ENCODE data around the gene SMCO1.
A peak's percentile ranks its signal among the peaks of the same experiment; 100 is the strongest.
"Not testable (repeated sequence)": the region's sequence is repeated elsewhere in the genome, so short reads cannot be mapped to it uniquely, and the experiment has no call there.

SMCO1 gene

GRCh38 chr3:196477678-196478077 lies 37.5 kb downstream of the SMCO1 start:
- no peak for DNase-seq (ENCODE audit: low spot score)
- TF ChIP-seq CTCF (IDR thresholded peaks at IDR 0.05; ENCODE audit: extremely low read depth, missing control alignments) = no peak

DNA sequence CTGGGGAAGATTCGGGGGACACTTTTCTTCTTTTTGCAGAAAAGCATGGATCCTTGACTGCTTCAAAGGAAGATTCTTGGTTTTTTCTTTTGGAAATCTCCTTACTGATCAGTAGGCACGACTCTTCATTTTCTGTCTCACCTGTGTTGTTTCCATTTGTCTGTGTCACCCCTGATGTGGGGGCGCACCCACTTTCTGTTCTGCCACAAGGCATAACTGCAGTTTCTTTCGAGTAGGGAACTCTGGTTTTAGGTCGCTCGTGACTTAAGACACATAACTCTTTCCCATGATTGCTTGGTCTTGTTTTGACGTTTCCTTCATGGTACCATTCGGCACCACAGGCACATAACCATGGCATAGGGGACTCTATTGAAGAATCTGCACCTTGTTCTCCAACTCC lies 42.9 kb downstream of the SMCO1 start:
- no peak for DNase-seq (ENCODE audit: low spot score)
- TF ChIP-seq CTCF (IDR thresholded peaks at IDR 0.05; ENCODE audit: extremely low read depth, missing control alignments) = no peak

DNA sequence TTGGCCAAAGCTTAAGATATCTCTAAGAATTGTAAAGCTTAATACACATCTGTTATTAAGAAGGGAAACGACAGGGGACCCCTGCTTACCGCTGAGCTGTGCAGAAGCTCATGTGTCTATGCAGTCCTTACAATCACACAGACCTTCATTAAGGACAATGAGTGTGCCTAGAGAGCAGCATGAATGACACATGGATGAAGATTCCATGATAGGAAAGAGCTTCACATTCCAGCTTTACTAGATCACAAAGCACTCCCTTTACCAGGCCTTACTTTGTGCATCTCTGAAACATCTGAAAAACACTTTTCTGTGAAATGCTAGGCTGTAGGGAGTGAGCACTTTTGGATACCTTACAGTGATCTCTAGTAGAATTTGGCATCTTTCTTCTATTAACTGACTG lies 43.6 kb downstream of the SMCO1 start:
- no peak for DNase-seq (ENCODE audit: low spot score)
- TF ChIP-seq CTCF (IDR thresholded peaks at IDR 0.05; ENCODE audit: extremely low read depth, missing control alignments) = no peak

GRCh38 chr3:196470182-196470581 lies 45.0 kb downstream of the SMCO1 start:
- DNase-seq (ENCODE audit: low spot score) = not testable (repeated sequence)

GRCh38 chr3:196463804-196464203 lies 51.3 kb downstream of the SMCO1 start:
- TF ChIP-seq CTCF (IDR thresholded peaks at IDR 0.05; ENCODE audit: extremely low read depth, missing control alignments) = no peak
- DNase-seq (ENCODE audit: low spot score) = no peak

- TF ChIP-seq CTCF (IDR thresholded peaks at IDR 0.05; ENCODE audit: extremely low read depth, missing control alignments) = no peak
- no peak for DNase-seq (ENCODE audit: low spot score)
These were observed 51.7 kb downstream of the SMCO1 start for GRCh38 chr3:196463478-196463756.

- peak; percentile 18 for DNase-seq (ENCODE audit: low spot score)
These were observed 52.3 kb downstream of the SMCO1 start for GRCh38 chr3:196462680-196463477.

DNA sequence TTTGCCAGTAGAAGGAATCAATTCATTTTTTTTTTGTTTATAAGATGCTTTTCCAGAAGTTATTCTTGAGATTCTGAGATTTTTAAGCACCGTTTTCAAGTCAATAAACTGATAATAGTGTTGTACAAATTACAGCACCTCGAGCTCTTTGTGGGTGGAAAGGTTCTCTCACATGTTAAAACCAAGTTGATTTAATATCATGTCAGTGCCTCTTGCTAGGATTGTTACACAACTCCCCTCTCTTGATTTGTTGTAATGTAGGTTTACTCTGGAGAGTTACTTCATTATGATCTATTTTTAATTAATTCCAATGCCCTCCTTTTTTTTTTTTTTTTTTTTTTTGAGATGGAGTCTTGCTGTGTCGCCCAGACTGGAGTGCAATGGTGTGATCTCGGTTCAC lies 57.1 kb downstream of the SMCO1 start:
- DNase-seq (ENCODE audit: low spot score) = no peak
- no peak for TF ChIP-seq CTCF (IDR thresholded peaks at IDR 0.05; ENCODE audit: extremely low read depth, missing control alignments)

DNA sequence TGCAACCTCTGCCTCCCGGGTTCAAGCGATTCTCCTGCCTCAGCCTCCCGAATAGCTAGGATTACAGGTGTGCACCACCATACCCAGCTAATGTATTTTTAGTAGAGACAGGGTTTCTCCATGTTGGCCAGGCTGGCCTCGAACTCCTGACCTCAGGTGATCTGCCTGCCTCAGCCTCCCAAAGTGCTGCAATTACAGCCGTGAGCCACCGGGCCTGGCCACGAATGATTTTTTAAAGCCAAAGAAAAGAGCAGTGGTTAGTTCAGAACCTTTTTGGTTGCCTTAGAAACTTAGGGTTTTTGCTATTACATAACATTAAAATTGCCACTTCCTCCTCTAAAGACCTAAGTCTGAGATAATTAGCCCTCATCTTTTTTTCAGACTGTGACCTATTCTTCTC lies 57.7 kb downstream of the SMCO1 start:
- DNase-seq (ENCODE audit: low spot score) = peak; percentile 40

All from GM20000 (cell line).